DMS114 treated with DMSO at 0.1 percent for 48 hours (cell line): ENCODE measurements around the gene PRODH2.
"Not testable (repeated sequence)": the region's sequence is repeated elsewhere in the genome, so short reads cannot be mapped to it uniquely, and the experiment has no call there.

Experiments used
- DNase-seq: peaks from one replicate; lab custom pipeline; 2025; ENCODE audit not compliant: unreplicated experiment; lab: John Stamatoyannopoulos, UW

The PRODH2 gene

DNA sequence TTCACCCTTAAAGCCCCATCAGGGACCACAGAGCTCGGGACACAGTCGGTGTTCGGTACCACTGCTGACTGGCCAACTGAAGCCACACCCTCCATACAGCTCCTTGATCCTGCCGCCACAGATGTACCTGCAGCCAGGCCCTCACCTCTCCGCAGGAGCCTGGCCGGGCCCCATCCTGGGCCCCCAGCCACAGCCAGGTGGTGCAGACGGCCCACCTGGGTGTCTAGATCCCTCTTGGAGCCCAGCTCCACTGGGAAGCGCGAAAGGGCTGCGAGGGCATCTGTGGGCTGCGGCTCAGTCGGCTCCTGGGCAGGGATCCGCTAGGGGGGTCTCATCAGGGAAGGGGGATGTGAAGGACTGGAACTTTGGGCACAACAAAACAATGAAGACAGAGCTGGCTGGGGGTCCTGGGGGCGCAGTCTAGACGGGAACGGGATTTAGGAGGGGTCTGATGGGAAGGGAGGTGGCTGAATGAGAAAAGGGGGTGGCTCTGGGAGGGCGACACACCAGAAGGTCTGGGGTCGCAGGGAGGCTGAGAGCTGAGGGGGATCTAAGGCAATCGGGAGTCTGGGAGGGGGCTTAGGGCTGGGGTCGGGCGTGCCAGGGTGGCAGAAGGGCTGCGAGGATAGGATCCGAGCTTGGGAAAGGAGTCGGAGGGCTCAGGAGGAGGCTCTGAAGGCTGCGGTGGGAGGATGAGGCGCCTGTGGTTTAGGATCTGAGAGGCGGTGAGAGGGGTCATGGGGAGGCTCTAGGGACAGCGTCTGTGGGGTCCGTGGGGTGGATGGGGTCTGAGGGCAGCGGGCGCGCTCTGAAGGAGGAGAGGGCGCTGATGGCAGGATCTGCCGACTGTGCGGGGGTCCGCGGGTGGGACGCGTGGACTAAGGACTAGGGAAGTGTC, 15.8 kb downstream of the PRODH2 start:
- no peak for DNase-seq

DNA sequence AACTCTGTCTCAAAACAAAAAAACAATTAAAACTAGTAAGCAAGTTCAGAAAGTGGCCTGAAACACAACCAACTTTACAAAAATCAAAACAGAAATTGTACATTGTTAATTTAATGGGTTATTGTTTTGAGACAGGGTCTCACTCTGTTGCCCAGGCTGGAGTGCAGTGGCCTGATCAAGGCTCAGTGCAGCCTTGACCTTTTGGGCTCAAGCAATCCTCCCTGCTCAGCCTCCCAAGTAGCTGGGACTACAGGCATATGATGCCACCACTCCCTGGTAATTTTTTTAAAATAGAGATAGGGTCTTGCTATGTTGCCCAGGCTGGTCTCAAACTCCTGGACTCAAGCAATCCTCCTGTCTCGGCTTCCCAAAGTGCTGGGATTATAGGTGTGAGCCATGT, 17.1 kb downstream of the PRODH2 start:
- DNase-seq, result not testable (repeated sequence)

DNA sequence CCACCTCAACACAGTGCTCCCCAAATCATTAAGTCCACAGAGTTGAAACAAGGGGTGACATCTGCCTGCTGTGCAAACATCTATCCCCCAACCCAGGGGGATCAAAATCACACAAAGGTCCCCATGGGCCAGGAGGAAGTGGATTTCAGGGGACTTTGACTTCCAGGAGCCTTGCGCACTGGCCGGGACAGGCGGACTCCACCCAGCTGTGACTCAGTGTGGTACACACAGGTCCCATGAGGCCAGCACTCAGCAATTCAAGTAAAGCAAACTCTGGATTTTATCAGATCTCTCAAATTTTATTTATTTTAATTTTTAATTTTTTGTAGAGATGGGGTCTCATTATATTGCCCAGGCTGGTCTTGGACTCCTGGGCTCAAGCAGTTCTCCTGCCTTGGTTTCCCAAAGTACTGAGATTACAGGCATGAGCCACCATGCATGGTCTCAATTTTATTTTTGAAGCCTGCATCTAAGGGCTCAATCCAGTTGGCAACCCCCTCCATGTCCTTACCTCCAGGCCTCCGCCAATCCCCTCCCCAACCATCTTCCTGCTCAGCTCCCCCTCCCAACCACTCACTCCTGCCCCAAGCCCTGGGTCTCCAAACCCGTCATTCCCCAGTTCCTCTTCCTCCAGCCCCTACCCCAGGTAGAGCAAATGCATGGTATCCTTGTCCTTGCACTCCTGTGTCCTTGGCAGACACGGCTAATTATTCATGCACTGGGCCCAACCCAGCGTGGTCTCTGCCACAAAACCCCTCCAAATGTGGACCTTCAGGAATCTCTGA, 19.1 kb downstream of the PRODH2 start:
- DNase-seq, result no peak

DNA sequence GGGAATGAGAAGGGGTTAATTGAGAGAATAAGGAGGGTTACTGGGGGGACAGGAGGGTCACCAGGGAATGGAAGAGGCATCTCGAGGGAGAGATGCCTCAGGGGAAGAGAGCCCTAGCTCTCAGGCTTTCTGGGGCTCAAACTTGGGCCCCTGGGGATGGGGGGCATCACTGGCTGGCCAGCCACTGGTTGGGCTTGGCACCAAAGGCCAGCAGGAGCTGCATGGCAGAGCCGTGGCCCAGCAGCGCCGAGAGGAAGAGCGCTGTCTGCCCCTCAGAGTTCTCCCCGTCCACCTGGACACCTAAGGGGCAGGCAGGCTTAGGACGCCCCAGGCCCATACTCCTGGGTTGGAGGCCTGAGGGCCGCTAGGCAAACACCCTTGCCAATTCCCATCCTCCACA, 19.8 kb downstream of the PRODH2 start:
- no peak for DNase-seq

DNA sequence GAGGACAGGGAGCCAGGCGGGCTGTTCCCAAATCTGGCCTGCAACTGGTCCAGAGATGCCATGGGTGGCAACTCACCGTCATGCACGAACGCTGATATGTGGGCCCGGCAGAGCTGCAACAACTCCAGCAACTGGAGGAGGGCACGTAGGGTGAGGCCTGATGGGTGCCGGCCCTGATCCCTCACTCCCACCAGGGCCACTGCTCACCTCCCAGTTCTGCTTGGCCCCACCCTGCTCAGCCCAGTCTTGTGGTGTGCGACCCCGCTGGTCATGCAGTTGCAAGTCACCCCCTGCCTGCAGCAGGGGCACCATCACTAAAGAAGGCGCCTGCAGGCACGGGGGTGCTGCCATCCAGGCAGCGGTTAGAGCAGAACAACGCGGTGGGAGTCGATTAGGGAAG, 20.3 kb downstream of the PRODH2 start:
- DNase-seq, result no peak

DNA sequence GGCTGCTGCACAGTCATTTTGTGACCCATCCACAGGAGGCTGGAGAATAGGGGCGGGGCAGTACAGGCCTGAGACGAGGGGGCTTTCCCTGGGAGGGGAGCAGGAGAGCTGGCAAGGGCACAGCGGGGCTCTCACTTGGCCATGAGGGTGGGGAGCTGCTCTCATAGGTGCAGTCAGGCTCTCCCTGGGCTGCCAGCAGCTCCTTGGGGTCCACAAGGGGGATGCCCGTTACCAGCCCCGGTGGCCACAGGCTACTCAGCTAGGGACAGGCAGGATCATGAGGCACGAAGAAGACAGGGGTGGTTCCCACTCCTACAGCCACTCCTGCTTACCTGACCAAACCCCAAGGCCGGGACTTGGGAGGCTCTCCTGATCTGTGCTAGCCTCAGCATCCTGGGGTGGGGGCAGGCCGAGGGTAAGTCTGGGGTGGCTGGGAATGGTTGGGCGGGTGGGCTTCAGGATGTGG, 20.8 kb downstream of the PRODH2 start:
- no peak for DNase-seq

DNA sequence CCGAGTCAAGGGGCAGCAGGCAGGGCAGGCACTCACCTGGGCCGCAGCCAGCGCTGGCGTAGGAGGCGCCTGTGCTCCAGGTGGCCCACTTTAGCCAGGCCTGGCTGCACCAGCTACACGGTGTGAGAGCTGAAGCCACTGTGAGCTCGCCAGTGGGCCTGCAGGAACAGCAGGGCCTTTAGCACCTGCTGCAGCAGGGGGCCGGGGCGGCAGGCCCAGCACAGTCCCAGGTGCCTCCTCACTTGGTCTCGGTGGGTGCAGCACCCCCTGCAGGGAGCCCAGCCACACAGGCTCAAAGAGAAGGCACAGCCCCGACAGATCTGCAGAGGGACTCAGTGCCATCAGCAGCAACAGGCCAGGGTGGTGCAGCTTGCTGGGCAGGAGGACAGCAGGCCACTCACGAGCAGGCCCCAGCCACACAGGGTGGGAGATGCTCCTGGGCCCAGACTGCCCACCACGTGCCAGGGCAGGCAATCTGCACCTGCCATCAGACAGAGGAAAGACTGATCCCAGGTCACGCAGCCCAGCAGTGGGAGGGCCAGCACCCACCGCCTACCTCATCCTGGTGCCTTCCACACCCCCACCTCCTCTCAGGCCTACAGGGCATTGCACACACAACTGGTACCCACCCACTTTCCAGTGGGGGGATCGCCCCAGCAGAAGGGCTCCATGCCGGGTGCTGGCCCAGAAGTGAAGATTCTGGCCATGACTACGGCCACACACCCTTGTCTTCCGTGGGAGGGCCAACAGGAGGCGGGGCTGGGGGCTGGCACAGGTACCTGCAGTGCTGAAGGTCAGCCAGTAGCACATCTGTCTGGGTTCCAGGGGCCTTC, 21.4 kb downstream of the PRODH2 start:
- no peak for DNase-seq

DNA sequence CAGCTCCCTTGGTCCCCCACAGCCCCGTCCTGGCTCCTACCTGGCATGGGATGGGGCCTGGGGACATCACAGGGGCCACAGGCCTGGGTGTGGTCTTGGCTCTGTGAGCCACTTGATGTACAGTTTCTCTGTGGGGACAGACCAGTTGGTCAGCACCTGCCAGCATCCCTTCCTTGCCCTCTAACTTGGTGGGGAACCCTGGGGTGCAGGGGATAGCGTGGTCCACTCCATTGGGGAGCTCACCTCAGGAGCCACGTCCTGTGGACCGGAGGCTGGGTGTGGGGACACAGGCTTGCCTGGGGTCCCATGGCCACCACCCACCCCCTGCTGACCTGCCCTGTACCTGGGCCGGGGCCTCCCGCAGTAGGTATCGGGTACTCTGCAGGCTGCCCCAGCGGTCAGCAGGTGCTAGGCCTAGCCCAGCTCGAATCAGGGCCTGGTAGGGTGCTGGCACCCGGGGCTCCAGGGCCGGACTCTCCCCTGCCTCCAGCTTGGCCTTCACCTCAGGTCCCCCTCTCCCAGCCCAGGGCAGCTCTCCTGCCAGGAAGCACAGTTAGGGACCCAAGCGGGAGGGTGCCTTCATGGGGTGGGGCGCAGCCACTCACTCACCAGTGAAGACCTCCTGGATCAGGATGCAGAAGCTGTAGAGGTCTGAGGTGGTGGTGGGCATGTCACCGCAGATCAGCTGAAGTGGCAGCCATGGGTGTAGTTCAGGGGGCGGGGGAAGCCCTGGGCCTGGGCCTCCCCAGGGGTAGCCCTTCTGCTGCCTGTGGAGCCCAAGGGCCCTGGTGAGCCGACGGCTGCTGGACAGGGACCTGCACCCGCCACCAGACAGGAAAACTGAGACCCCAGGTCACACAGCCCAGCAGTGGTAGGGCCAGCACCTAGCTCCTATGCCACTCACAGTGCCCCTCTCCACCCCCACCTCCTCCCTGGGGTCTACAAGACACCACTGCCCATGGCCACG, 22.4 kb downstream of the PRODH2 start:
- DNase-seq, result no peak

DNA sequence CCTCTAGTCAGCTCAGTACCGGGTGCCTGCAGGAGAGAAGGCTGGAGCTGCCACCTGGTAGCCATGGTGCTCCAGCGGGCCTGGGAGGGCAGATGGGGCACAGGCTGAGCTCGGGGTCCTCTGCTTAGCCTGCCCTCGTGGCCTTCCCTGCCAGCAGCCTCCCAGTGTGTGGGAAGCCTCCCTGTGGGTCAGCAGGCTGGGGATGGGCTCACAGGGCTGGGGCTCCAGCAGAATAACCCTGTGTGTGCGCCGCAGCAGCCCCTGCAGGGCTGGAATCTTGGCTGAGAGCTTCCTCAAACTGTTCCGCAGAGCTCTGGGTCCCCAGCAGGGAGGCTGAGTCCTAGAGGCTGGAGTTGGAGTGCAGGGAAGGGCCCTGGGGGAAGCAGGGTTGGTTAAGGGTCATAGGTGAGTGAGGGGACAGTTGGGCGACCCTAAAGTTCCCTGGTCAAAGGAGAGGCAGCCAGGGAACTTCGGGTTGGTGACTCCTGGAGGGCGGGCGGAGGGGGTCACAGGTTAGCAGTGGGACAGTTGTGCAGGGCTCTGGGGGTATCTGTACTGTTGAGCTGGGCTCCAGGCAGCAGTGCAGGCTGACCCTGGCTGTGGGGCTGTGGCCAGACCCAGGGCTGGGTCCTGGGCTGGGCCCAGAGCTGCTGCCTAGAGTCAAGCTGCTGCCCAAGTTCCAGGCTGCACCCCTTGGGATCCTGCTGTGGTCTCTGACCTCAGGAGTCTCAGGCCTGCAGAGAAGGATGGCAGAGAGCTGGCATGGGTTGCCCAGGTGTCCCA, 23.3 kb downstream of the PRODH2 start:
- no peak for DNase-seq

DNA sequence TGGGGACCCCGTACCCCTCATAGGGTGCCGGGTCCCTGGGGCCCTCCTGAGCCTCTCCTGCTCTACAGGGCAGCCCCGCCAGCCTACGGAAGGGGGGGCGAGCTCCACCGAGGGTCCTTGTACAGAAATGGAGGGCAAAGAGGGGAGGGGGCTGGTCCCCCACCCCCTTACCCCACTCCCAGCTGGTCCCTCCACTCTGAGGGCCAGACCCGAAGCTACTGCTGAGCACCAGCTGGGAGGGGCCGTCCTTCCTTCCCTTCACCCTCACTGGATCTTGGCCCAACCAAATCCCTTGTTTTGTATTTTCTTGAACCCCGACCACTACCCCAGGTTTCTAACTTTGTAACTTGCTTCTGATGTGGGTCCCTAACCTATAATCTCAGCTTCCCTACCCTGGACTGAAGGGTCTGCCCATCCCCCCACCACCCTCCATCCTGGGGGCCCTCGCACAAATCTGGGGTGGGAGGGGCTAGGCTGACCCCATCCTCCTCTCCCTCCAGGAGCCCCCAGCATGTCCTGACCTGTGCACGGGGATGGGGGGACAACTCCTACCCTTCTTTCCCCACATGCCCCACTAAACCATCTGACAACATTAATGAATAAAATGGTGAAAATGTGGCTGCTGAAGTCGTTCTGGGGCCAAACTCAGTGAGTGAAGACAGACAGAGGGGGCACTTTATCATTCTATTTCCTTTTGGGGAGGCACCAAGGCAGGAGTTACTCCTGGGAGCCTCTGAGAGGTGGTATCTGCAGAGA, 24.3 kb downstream of the PRODH2 start:
- DNase-seq, result no peak

DNA sequence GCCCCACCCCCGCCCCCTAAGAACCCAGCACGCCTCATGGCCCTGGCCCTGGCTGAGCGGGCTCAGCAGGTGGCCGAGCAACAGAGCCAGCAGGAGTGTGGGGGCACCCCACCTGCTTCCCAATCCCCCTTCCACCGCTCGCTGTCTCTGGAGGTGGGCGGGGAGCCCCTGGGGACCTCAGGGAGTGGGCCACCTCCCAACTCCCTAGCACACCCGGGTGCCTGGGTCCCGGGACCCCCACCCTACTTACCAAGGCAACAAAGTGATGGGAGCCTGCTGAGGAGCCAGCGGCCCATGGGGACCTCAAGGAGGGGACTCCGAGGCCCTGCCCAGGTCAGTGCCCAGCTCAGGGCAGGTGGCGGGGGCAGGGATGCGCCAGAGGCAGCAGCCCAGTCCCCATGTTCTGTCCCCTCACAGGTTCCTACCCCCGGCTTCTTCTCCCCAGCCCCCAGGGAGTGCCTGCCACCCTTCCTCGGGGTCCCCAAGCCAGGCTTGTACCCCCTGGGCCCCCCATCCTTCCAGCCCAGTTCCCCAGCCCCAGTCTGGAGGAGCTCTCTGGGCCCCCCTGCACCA, 25.3 kb downstream of the PRODH2 start:
- DNase-seq, result no peak

DNA sequence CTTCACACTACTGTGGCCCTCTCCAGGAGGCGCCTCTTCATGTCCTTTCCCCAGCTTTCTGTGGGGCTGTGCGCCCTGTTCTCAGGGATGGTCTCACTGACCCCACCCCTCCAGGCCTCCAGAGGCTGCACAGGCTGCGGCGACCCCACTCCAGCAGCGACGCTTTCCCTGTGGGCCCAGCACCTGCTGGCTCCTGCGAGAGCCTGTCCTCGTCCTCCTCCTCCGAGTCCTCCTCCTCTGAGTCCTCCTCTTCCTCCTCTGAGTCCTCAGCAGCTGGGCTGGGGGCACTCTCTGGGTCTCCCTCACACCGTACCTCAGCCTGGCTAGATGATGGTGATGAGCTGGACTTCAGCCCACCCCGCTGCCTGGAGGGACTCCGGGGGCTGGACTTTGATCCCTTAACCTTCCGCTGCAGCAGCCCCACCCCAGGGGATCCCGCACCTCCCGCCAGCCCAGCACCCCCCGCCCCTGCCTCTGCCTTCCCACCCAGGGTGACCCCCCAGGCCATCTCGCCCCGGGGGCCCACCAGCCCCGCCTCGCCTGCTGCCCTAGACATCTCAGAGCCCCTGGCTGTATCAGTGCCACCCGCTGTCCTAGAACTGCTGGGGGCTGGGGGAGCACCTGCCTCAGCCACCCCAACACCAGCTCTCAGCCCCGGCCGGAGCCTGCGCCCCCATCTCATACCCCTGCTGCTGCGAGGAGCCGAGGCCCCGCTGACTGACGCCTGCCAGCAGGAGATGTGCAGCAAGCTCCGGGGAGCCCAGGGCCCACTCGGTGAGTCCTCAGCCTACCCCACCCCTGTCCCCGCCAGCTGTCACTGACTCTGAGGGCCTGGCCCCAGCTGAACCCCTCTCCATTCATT, 26.1 kb downstream of the PRODH2 start:
- no peak for DNase-seq

DNA sequence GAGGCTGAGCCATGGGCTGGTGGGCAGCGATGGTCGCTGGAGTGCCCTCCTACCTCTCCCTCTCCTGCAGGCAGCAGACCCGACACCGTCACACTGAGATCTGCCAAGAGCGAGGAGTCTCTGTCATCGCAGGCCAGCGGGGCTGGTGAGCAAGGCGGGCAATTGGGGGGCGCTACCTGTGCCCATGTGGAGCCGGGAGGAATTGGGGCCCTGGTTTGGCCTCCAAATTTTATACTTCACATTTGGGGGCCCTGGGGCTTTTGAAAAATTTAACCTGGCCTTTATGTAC, 27.4 kb downstream of the PRODH2 start:
- DNase-seq, result no peak

DNA sequence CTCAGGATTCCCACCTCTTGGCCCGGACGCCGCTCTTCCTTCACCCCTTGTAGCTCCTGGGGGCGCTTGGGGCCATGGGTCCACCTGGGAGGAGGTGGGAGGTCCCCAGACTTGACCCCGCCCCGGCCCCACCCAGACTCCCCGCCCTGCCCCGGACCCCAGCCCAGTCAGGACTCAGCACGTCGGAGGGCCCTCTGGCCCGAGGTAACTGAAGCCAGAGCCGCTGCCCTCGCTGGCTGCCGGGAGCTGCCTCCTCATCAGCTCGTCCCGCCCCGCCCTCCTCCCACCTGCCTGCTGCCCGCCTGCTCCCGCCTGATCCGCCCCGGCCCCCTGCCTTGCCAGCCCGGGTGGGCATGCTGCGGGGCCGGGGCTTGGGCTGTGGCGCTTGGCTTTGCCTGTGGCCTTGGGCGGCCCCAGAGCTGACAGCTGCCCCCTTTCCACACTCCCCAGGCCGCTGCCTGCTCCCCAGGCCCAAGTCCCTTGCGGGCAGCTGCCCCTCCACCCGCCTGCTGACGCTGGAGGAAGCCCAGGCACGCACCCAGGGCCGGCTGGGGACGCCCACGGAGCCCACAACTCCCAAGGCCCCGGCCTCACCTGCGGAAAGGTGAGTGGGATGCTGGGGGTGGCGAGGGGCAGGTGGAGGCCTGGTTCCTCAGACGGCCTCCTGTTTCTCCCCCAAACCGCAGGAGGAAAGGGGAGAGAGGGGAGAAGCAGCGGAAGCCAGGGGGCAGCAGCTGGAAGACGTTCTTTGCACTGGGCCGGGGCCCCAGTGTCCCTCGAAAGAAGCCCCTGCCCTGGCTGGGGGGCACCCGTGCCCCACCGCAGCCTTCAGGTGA, 27.9 kb downstream of the PRODH2 start:
- DNase-seq, result no peak

DNA sequence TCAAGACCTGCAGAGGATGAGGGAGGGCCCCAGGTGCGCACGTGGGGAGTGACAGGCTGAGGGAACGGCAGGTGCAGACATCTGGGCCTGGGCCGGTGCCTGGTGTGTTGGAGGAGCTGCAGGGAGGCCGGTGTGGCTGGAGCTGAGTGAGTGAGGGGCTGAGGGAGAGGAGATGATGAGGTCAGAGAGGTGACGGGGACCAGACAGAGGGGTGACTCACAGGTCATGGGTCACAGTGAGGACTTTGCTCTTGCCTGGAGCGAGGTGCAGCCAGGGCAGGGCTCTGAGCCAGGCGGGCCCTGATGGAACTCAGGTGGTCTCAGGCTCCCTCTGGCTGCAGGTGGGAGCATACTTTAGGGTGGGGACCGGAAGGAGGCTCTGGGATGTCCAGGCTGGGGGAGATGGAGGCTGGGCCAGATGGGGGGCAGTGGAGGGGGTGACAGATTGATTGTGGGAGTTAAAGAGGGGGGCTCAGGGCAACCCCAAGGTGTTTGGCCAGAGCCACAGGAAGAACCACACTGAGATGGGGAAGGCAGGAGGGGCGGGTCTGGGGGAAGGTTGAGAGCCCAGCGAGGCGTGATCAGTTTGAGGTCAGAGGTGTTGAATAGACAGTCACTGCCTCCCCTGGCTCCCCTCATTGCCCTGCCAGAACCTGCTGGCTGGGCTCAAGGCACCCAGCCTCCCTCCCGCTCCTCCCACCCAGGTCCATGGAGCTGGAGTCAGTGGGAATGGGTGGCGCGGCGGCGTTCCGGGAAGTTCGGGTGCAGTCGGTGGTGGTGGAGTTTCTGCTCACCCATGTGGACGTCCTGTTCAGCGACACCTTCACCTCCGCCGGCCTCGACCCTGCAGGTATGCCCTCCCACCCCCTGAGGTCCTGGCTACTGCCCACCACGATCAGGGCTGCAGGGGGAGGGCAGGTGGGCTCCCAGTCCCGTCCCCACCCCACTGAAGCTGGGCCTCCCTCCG, 28.9 kb downstream of the PRODH2 start:
- no peak for DNase-seq

DNA sequence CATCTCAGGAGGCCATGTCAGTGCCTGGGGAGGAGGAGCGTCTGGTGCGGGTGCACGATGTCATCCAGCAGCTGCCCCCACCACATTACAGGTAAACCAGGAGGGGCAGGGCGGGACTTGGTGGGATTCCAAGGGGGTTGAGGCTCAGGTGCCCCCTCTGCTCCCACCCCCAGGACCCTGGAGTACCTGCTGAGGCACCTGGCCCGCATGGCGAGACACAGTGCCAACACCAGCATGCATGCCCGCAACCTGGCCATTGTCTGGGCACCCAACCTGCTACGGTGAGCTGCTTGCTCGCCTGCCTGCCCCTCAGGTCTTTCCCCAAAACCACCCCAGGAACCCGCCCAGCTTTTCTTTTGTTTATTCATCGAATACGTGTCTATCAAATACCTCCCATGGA, 30.1 kb downstream of the PRODH2 start:
- no peak for DNase-seq
